H1 (cell line): ENCODE data around the gene IL2RA. TPM values are rescaled to one million over a fixed set of nuclear protein-coding genes. Genes with fewer than 3 reads are reported as not detected.
"Not testable (repeated sequence)": the region's sequence is repeated elsewhere in the genome, so short reads cannot be mapped to it uniquely, and the experiment has no call there.

Source experiments
- CTCF ChIA-PET: fragments of 300-600 bp; sonication (Branson Sonifier 250); formaldehyde crosslinking; loops from one replicate; lab custom pipeline; 2021; ENCODE audit not compliant: partially characterized antibody; lab: Charles Lee
- POLR2A ChIA-PET: fragments of 300-600 bp; sonication (Branson Sonifier 250); formaldehyde crosslinking; loops from one replicate; lab custom pipeline; 2021; ENCODE audit warnings: inconsistent platforms; ENCODE audit not compliant: partially characterized antibody; lab: Charles Lee
- DNase-seq, 2 experiments: peaks; one replicate each; pipeline versions ENCODE4 v3.0.0 to v3.0.0-alpha.2; 2010 to 2022; ENCODE audit warnings: low spot score in 2 of 2, low read depth in 1 of 2, mixed read lengths in 1 of 2
- FAIRE-seq: peaks from 2 replicates; lab custom pipeline; 2011; peaks lifted over from hg19 to GRCh38; lab: Jason Lieb, UNC
- H2AFZ ChIP-seq: 2 replicates; pipeline ENCODE4 v1.8.1; 2012; ENCODE audit warnings: low read length, inconsistent platforms
- H2AK5ac ChIP-seq: 2 replicates; pipeline ENCODE4 v1.6.1; 2013; ENCODE audit warnings: low read depth, low read length
- H2BK120ac ChIP-seq: replicated peaks from 2 replicates; pipeline ENCODE3; 2013; ENCODE audit warnings: low read depth, low read length, inconsistent platforms
- H2BK12ac ChIP-seq: 2 replicates; pipeline ENCODE4 v1.6.1; 2013; ENCODE audit warnings: low read depth, low read length
- H2BK15ac ChIP-seq: 2 replicates; pipeline ENCODE4 v1.6.1; 2013; ENCODE audit warnings: low read length
- H2BK20ac ChIP-seq: 2 replicates; pipeline ENCODE4 v1.6.1; 2013; ENCODE audit warnings: low read length
- H2BK5ac ChIP-seq: 2 replicates; pipeline ENCODE4 v1.6.1; 2013; ENCODE audit warnings: low read depth, low read length
- H3K14ac ChIP-seq: 2 replicates; pipeline ENCODE4 v1.6.1; 2013; ENCODE audit warnings: inconsistent platforms; ENCODE audit not compliant: insufficient read length
- H3K18ac ChIP-seq: 2 replicates; pipeline ENCODE4 v1.6.1; 2013; ENCODE audit warnings: low read length; ENCODE audit errors: extremely low read depth
- H3K23ac ChIP-seq: 2 replicates; pipeline ENCODE4 v1.6.1; 2013; ENCODE audit warnings: inconsistent platforms; ENCODE audit not compliant: insufficient read length
- H3K23me2 ChIP-seq: 2 replicates; pipeline ENCODE4 v1.6.1; 2013; ENCODE audit warnings: low read depth, low read length
- H3K27ac ChIP-seq: 2 replicates; pipeline ENCODE4 v1.6.1; 2011; ENCODE audit warnings: low read depth, low read length, inconsistent platforms
- H3K27me3 ChIP-seq, 4 experiments: replicated peaks in 1 of 4; 1 replicate in 1 of 4; 2 replicates in 3 of 4; pipeline versions ENCODE4 v1.6.1 to v1.8.1; 2011 to 2013; ENCODE audit warnings: low read length in 3 of 4, mild to moderate bottlenecking in 3 of 4, inconsistent platforms in 2 of 4, mixed read lengths in 2 of 4, moderate library complexity in 1 of 4; ENCODE audit not compliant: control insufficient read depth in 3 of 4, insufficient read depth in 3 of 4; ENCODE audit errors: extremely low read depth in 1 of 4
- H3K36me3 ChIP-seq, 4 experiments: 2 replicates each; pipeline versions ENCODE4 v1.6.1 to v1.8.1; 2011 to 2013; ENCODE audit warnings: mild to moderate bottlenecking in 4 of 4, low read length in 3 of 4, moderate library complexity in 2 of 4, control low read depth in 1 of 4, inconsistent platforms in 1 of 4; ENCODE audit not compliant: insufficient read depth in 4 of 4, control insufficient read depth in 2 of 4
- H3K4ac ChIP-seq: replicated peaks from 2 replicates; pipeline ENCODE3; 2013; ENCODE audit warnings: low read length, low read depth, mixed read lengths, inconsistent platforms; ENCODE audit not compliant: insufficient read length
- H3K4me1 ChIP-seq, 4 experiments: replicated peaks in 1 of 4; 1 replicate in 1 of 4; 2 replicates in 3 of 4; pipeline versions ENCODE4 v1.6.1 to v1.8.1; 2011 to 2013; ENCODE audit warnings: low read length in 3 of 4, inconsistent platforms in 2 of 4, mixed read lengths in 1 of 4; ENCODE audit not compliant: insufficient read depth in 4 of 4, control insufficient read depth in 3 of 4
- H3K4me2 ChIP-seq, 2 experiments: 2 replicates each; pipeline versions ENCODE4 v1.6.1 to v1.8.1; 2011 to 2013; ENCODE audit warnings: low read depth in 2 of 2, low read length in 2 of 2, control low read depth in 1 of 2, inconsistent platforms in 1 of 2, mild to moderate bottlenecking in 1 of 2; ENCODE audit not compliant: insufficient read depth in 1 of 2
- H3K4me3 ChIP-seq, 4 experiments: fragments of 200-600, 300-600 bp in 1 of 4; sonication (generic), shearing (Covaris generic), sonication (Bioruptor Twin) in 1 of 4; 2 replicates each; pipeline versions ENCODE4 v1.5.1 to v1.8.1; 2011 to 2016; ENCODE audit warnings: low read length in 4 of 4, low read depth in 3 of 4, control low read depth in 2 of 4, inconsistent platforms in 2 of 4, mild to moderate bottlenecking in 2 of 4, mixed read lengths in 1 of 4, moderate library complexity in 1 of 4; ENCODE audit not compliant: insufficient read depth in 2 of 4; ENCODE audit errors: extremely low read depth in 1 of 4
- H3K56ac ChIP-seq: replicated peaks from 2 replicates; pipeline ENCODE3; 2013; ENCODE audit warnings: low read depth, mild to moderate bottlenecking, mixed read lengths, low read length, inconsistent platforms; ENCODE audit not compliant: insufficient read length
- H3K79me1 ChIP-seq: 2 replicates; pipeline ENCODE4 v1.6.1; 2013; ENCODE audit warnings: low read depth, low read length, control low read depth
- H3K79me2 ChIP-seq, 2 experiments: 2 replicates each; pipeline versions ENCODE4 v1.6.1 to v1.8.1; 2012 to 2013; ENCODE audit warnings: low read length in 2 of 2, mild to moderate bottlenecking in 2 of 2, inconsistent platforms in 1 of 2; ENCODE audit not compliant: insufficient read depth in 2 of 2, control insufficient read depth in 1 of 2
- H3K9ac ChIP-seq, 4 experiments: replicated peaks in 1 of 4; 1 replicate in 1 of 4; 2 replicates in 3 of 4; pipeline versions ENCODE4 v1.6.1 to v1.8.1; 2011 to 2013; ENCODE audit warnings: low read depth in 3 of 4, low read length in 3 of 4, control low read depth in 2 of 4, mild to moderate bottlenecking in 2 of 4, moderate library complexity in 2 of 4, inconsistent platforms in 1 of 4; ENCODE audit errors: extremely low read depth in 1 of 4
- H3K9me3 ChIP-seq, 2 experiments: 2 replicates each; pipeline versions ENCODE4 v1.6.1 to v1.8.1; 2012 to 2013; ENCODE audit warnings: mild to moderate bottlenecking in 2 of 2, moderate library complexity in 2 of 2, control low read depth in 1 of 2, inconsistent platforms in 1 of 2, low read depth in 1 of 2, low read length in 1 of 2, mixed read lengths in 1 of 2; ENCODE audit not compliant: insufficient read depth in 2 of 2
- H4K20me1 ChIP-seq, 2 experiments: replicated peaks in 1 of 2; 2 replicates each; pipeline versions ENCODE3 to v1.8.1; 2011 to 2013; ENCODE audit warnings: inconsistent platforms in 2 of 2, low read length in 2 of 2, mild to moderate bottlenecking in 1 of 2; ENCODE audit not compliant: insufficient read depth in 2 of 2, control insufficient read depth in 1 of 2
- H4K5ac ChIP-seq: 2 replicates; pipeline ENCODE4 v1.6.1; 2013; ENCODE audit warnings: low read length, low read depth, mixed read lengths, inconsistent platforms; ENCODE audit not compliant: insufficient read length
- H4K8ac ChIP-seq: 2 replicates; pipeline ENCODE4 v1.8.0; 2013; ENCODE audit warnings: mild to moderate bottlenecking, moderate library complexity, low read length, inconsistent platforms; ENCODE audit not compliant: insufficient read depth; ENCODE audit errors: extremely low read depth
- H4K91ac ChIP-seq: replicated peaks from 2 replicates; pipeline ENCODE3; 2013; ENCODE audit warnings: low read length, mixed read lengths, inconsistent platforms; ENCODE audit not compliant: insufficient read length
- WGBS, 2 experiments: shearing (Covaris generic) in 1 of 2; methylation state at CpG; one replicate each; pipeline versions ENCODE4 v1.1.6 to v1.1.7; 2013 to 2015; ENCODE audit warnings: low lambda C conversion rate in 2 of 2, mixed read lengths in 2 of 2, inconsistent platforms in 1 of 2, low coverage in 1 of 2, missing lambda C conversion rate in 1 of 2; ENCODE audit not compliant: insufficient replicate concordance in 2 of 2, insufficient coverage in 1 of 2, insufficient read length in 1 of 2; ENCODE audit errors: extremely low coverage in 1 of 2, missing lambda C conversion rate in 1 of 2; 5-methylcytosine and 5-hydroxymethylcytosine counted together
- polyA plus RNA-seq, 7 experiments: library from polyadenylated mRNA; depleted of rRNA in 3 of 7; stranded (reverse) in 5 of 7; unstranded in 2 of 7; fragments of >200 nt in 5 of 7; fragments of 200-250 nt in 2 of 7; gene quantifications; 1 replicate in 5 of 7; 2 replicates in 1 of 7; 4 replicates in 1 of 7; pipeline versions ENCODE4 v1.2.1 to v1.2.3, GENCODE V29; 2011 to 2013; ENCODE audit warnings: missing spikeins in 2 of 7, mixed read lengths in 2 of 7
- total RNA-seq: library from RNA; stranded (reverse); fragmentation: NEBNext Ultra II Directional; extraction: Animal tissue kit (Norgen Biotek cat#: 25700); gene quantifications from 2 replicates; pipeline ENCODE4 v1.2.1, GENCODE V29; 2021

The IL2RA gene
- total and polyA plus RNA-seq, 2 of the 8 experiments (the other 6 are each of a cell fraction or from before 2014, with no cell fraction given), result not detected

DNA sequence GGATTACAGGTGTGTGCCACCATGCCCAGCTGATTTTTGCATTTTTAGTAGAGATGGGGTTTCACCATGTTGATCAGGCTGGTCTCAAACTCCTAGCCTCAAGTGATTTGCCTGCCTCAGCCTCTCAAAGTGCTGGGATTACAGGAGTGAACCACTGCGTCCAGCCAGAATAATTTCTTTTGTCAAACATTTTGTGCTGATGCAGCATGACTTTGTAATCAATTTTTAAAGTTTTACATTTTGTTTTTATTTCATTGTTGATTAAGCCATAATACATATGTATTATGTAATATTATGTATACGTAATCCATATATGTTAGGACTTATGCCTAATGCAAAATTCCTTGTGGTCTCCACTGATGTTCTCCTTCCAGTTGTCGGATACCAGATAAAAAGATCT is 45.4 kb upstream of the IL2RA start:
- not testable (repeated sequence) for H2BK5ac ChIP-seq, H2AFZ ChIP-seq, H2BK120ac ChIP-seq, H3K4ac ChIP-seq, H3K14ac ChIP-seq, H2AK5ac ChIP-seq, H3K4me3 ChIP-seq, H3K23me2 ChIP-seq, H3K23ac ChIP-seq, DNase-seq, H2BK15ac ChIP-seq, H3K4me2 ChIP-seq, H3K27me3 ChIP-seq, H4K8ac ChIP-seq, H4K91ac ChIP-seq, H3K9me3 ChIP-seq, H3K56ac ChIP-seq, H2BK12ac ChIP-seq, H2BK20ac ChIP-seq, H3K79me1 ChIP-seq, H4K5ac ChIP-seq, H3K9ac ChIP-seq, FAIRE-seq, H3K27ac ChIP-seq, H3K18ac ChIP-seq
- WGBS, 2 experiments, result 94% methylated on average over 3 of the region's 3 CpGs; no CpG with 5 or more reads in 1 of the 2 experiments
- Histone ChIP-seq H3K36me3 (peaks cover 16 to 60% (median 33%) of the 10 kb centered on the region in 4 experiments), H3K4me1 (peaks cover 4 to 24% (median 14%) of the 10 kb centered on the region in 4 experiments; a peak in 4 of 7 replicates), H3K79me2 (peaks cover 0 to 17% of the 10 kb centered on the region in 2 experiments; a peak in 2 of 4 replicates), H4K20me1 (peaks cover 9 to 14% of the 10 kb centered on the region in 2 experiments)
- CTCF ChIA-PET, result interaction anchor here (0.8 to 3.2 kb wide), 6 partner anchors 11 to 294 kb away, joined by 3 to 21 read pairs (median 5); no protein-coding TSS in a partner anchor
- POLR2A ChIA-PET, result interaction anchor here (1.0 to 1.6 kb wide), 4 partner anchors 14 to 95 kb away, joined by 3 to 10 read pairs (median 4); partner anchors contain the start of gene PFKFB3
